HCT116 (cell line): ENCODE results near the gene ACKR3. TPM values are rescaled to one million over a fixed set of nuclear protein-coding genes. Genes with fewer than 3 reads are reported as not detected.

Source experiments
- ATAC-seq: fragments of 200-7000 bp; cut with Tn5 transposase; 2 replicates; pipeline ENCODE4 v1.9.1; 2020; ENCODE audit warnings: mild to moderate bottlenecking, moderate library complexity
- BruUV-seq: library from RNA; stranded (reverse); fragments of 400-500 nt; replicated peaks from 2 replicates; lab custom pipeline; 2021; lab: Mats Ljungman, UMichigan
- CTCF ChIA-PET: fragments of 300-600 bp; sonication (Branson Sonifier 250); formaldehyde crosslinking; loops from one replicate; lab custom pipeline; 2021; ENCODE audit warnings: antibody characterized with exemption; lab: Charles Lee
- POLR2A ChIA-PET: fragments of 300-600, 350-600 bp; sonication (Branson Sonifier 250); formaldehyde crosslinking; loops from one replicate; lab custom pipeline; 2021; ENCODE audit warnings: antibody characterized with exemption; lab: Charles Lee
- RAD21 ChIA-PET, 2 experiments: fragments of 300-600 bp; sonication (Branson Sonifier 250); formaldehyde crosslinking; loops; one replicate each; lab custom pipeline; 2023; ENCODE audit warnings: low total read pairs in 2 of 2; ENCODE audit not compliant: uncharacterized antibody in 2 of 2, unreplicated experiment in 2 of 2, low non-redundant PET in 1 of 2; lab: Charles Lee
- DNase-seq: peaks from one replicate; pipeline ENCODE4 v3.0.0-alpha.2; 2010; ENCODE audit warnings: low read depth, low spot score
- H2AFZ ChIP-seq: fragments of 200-600 bp; shearing (Covaris generic), sonication (generic); 2 replicates; pipeline ENCODE4 v1.6.1; 2017; ENCODE audit warnings: low read depth, mixed run types, mixed read lengths, antibody characterized with exemption, low read length; ENCODE audit not compliant: poor library complexity, severe bottlenecking
- H3K27ac ChIP-seq: 2 replicates; pipeline ENCODE4 v1.5.1; 2012; ENCODE audit warnings: low read depth, low read length
- H3K27me3 ChIP-seq: fragments of 200-600 bp; sonication (generic); 2 replicates; pipeline ENCODE4 v1.6.1; 2016; ENCODE audit warnings: mixed run types, low read length, mixed read lengths; ENCODE audit not compliant: insufficient read depth
- H3K36me3 ChIP-seq, 2 experiments: fragments of 200-500 bp in 1 of 2; fragments of 200-600 bp in 1 of 2; sonication (Bioruptor generic) in 1 of 2; sonication (generic) in 1 of 2; 2 replicates each; pipeline versions ENCODE4 v1.5.1 to v1.6.1; 2014 to 2016; ENCODE audit warnings: low read length in 2 of 2, inconsistent platforms in 1 of 2, mixed read lengths in 1 of 2, mixed run types in 1 of 2; ENCODE audit not compliant: insufficient read depth in 2 of 2, control insufficient read depth in 1 of 2
- H3K4me1 ChIP-seq, 2 experiments: fragments of 200-600 bp in 1 of 2; sonication (generic) in 1 of 2; 2 replicates each; pipeline versions ENCODE4 v1.5.1 to v1.6.1; 2012 to 2017; ENCODE audit warnings: low read length in 2 of 2, inconsistent platforms in 1 of 2, mild to moderate bottlenecking in 1 of 2, mixed read lengths in 1 of 2, mixed run types in 1 of 2, moderate library complexity in 1 of 2; ENCODE audit not compliant: insufficient read depth in 2 of 2, control insufficient read depth in 1 of 2
- H3K4me2 ChIP-seq: fragments of 200-600 bp; sonication (generic); 2 replicates; pipeline ENCODE4 v1.6.1; 2017; ENCODE audit warnings: mixed run types, low read length, mixed read lengths
- H3K4me3 ChIP-seq, 2 experiments: fragments of 200-600 bp in 1 of 2; sonication (generic) in 1 of 2; replicated peaks in 1 of 2; 2 replicates each; pipeline ENCODE4 v1.5.1; 2011 to 2016; ENCODE audit warnings: low read length in 2 of 2, control low read depth in 1 of 2, low read depth in 1 of 2, mild to moderate bottlenecking in 1 of 2, mixed read lengths in 1 of 2, mixed run types in 1 of 2
- H3K79me2 ChIP-seq: fragments of 200-600 bp; sonication (generic); 2 replicates; pipeline ENCODE4 v1.6.1; 2017; ENCODE audit warnings: mild to moderate bottlenecking, mixed run types, low read length, moderate library complexity, mixed read lengths; ENCODE audit not compliant: insufficient read depth
- H3K9ac ChIP-seq: fragments of 200-600 bp; sonication (generic); 2 replicates; pipeline ENCODE4 v1.6.1; 2016; ENCODE audit warnings: low read length, mixed read lengths
- H3K9me2 ChIP-seq: fragments of 200-600 bp; sonication (generic), shearing (Covaris generic); 2 replicates; pipeline ENCODE4 v1.6.1; 2017; ENCODE audit warnings: mixed run types, mild to moderate bottlenecking, moderate library complexity; ENCODE audit not compliant: insufficient read depth
- H3K9me3 ChIP-seq, 2 experiments: fragments of 200-500 bp in 1 of 2; fragments of 200-600 bp in 1 of 2; sonication (Bioruptor generic) in 1 of 2; sonication (generic) in 1 of 2; 2 replicates each; pipeline ENCODE4 v1.6.1; 2014 to 2017; ENCODE audit warnings: low read length in 2 of 2, mixed read lengths in 2 of 2, inconsistent platforms in 1 of 2, low read depth in 1 of 2, mild to moderate bottlenecking in 1 of 2, mixed run types in 1 of 2, moderate library complexity in 1 of 2; ENCODE audit not compliant: control insufficient read depth in 1 of 2, insufficient read depth in 1 of 2
- H4K20me1 ChIP-seq: fragments of 200-600 bp; sonication (generic), shearing (Covaris generic); 2 replicates; pipeline ENCODE4 v1.6.1; 2017; ENCODE audit warnings: mixed run types, mild to moderate bottlenecking, moderate library complexity; ENCODE audit not compliant: insufficient read depth
- ATF3 ChIP-seq: IDR thresholded peaks from 2 replicates; pipeline ENCODE4 v1.6.1; 2012
- CEBPB ChIP-seq: IDR thresholded peaks from 2 replicates; pipeline ENCODE4 v1.6.1; 2012; ENCODE audit warnings: low read depth
- CTCF ChIP-seq, 3 experiments: fragments of 200-600 bp in 1 of 3; sonication (generic) in 1 of 3; IDR thresholded peaks in 2 of 3; conservative IDR thresholded peaks in 1 of 3; 2 replicates each; pipeline ENCODE4 v1.5.1; 2012 to 2017; ENCODE audit warnings: low read depth in 2 of 3, low read length in 2 of 3, antibody characterized with exemption in 1 of 3, borderline replicate concordance in 1 of 3, control low read depth in 1 of 3, mild to moderate bottlenecking in 1 of 3, mixed read lengths in 1 of 3, mixed run types in 1 of 3, moderate library complexity in 1 of 3; ENCODE audit not compliant: insufficient read depth in 1 of 3
- EGR1 ChIP-seq: IDR thresholded peaks from 2 replicates; pipeline ENCODE4 v1.6.1; 2012; ENCODE audit warnings: low read depth
- ELF1 ChIP-seq: IDR thresholded peaks from 2 replicates; pipeline ENCODE4 v1.6.1; 2012; ENCODE audit warnings: low read depth, borderline replicate concordance
- EZH2 ChIP-seq: fragments of 200-600 bp; sonication (generic); IDR thresholded peaks from 2 replicates; pipeline ENCODE4 v1.6.1; 2017; ENCODE audit warnings: antibody characterized with exemption, mixed run types
- EZH2phosphoT487 ChIP-seq: fragments of 200-600 bp; IDR thresholded peaks from 2 replicates; pipeline ENCODE4 v1.6.1; 2018; ENCODE audit warnings: antibody characterized with exemption, borderline replicate concordance
- MAX ChIP-seq: IDR thresholded peaks from 2 replicates; pipeline ENCODE4 v1.6.1; 2012
- POLR2A ChIP-seq: IDR thresholded peaks from 2 replicates; pipeline ENCODE4 v1.7.0; 2011; ENCODE audit warnings: borderline replicate concordance; ENCODE audit not compliant: insufficient read depth, insufficient read length; ENCODE audit errors: extremely low read depth
- POLR2AphosphoS5 ChIP-seq: IDR thresholded peaks from 2 replicates; pipeline ENCODE4 v1.6.1; 2011; ENCODE audit warnings: mild to moderate bottlenecking, low read depth, low read length, moderate library complexity
- RAD21 ChIP-seq: IDR thresholded peaks from 2 replicates; pipeline ENCODE4 v1.6.1; 2012; ENCODE audit warnings: low read depth, mild to moderate bottlenecking
- REST ChIP-seq: IDR thresholded peaks from 2 replicates; pipeline ENCODE4 v1.6.1; 2012; ENCODE audit warnings: low read depth
- SIN3A ChIP-seq: IDR thresholded peaks from 2 replicates; pipeline ENCODE4 v1.6.1; 2012; ENCODE audit warnings: low read depth
- SP1 ChIP-seq: IDR thresholded peaks from 2 replicates; pipeline ENCODE4 v1.6.1; 2012; ENCODE audit warnings: low read depth
- SRF ChIP-seq: IDR thresholded peaks from 2 replicates; pipeline ENCODE4 v1.6.1; 2012; ENCODE audit warnings: low read depth
- TCF7L2 ChIP-seq: IDR thresholded peaks from 2 replicates; pipeline ENCODE4 v1.7.0; 2011; ENCODE audit warnings: borderline replicate concordance, inconsistent platforms; ENCODE audit not compliant: insufficient read depth, insufficient read length; ENCODE audit errors: extremely low read depth
- ZBTB33 ChIP-seq: IDR thresholded peaks from 2 replicates; pipeline ENCODE4 v1.6.1; 2011; ENCODE audit warnings: mild to moderate bottlenecking, low read length, moderate library complexity; ENCODE audit not compliant: insufficient replicate concordance; ENCODE audit errors: extremely low read depth
- ZNF274 ChIP-seq: fragments of 200-500 bp; sonication (Bioruptor generic); IDR thresholded peaks from 2 replicates; pipeline ENCODE4 v1.6.1; 2014; ENCODE audit warnings: mild to moderate bottlenecking, low read depth, low read length, inconsistent platforms
- intact Hi-C: fragments of 100-400 bp; cut with micrococcal nuclease; formaldehyde crosslinking; loops from 2 replicates; pipeline ENCODE4 v1.10.0; 2022
- total RNA-seq: library from RNA; stranded (reverse); gene quantifications from one replicate; pipeline ENCODE4 v1.2.1, GENCODE V29; 2021; ENCODE audit not compliant: unreplicated experiment

The ACKR3 gene
- total RNA-seq, 1 experiment from 2014 or later, result 0.20 TPM

- CTCF ChIA-PET, result no interaction called here
- Histone ChIP-seq H3K27ac (no peak overlapping the region), H3K9me2 (no peaks in the 10 kb centered on the region), H3K4me2 (no peak overlapping the region), H3K9ac (no peak overlapping the region), H3K9me3 (no peaks in the 10 kb centered on the region), H4K20me1 (no peaks in the 10 kb centered on the region), H3K27me3 (peaks cover 25% of the 10 kb centered on the region), H2AFZ (no peak overlapping the region), H3K36me3 (no peaks in the 10 kb centered on the region), H3K4me1 (no peaks in the 10 kb centered on the region), H3K79me2 (no peaks in the 10 kb centered on the region), H3K4me3 (no peak overlapping the region)
- intact Hi-C loops, result no loop called here
- TF ChIP-seq ZNF274, result no peak
- TF ChIP-seq CTCF (IDR thresholded peaks at IDR 0.05 in 2 of 3, conservative IDR thresholded peaks at IDR 0.05 in 1 of 3; ENCODE audit: borderline replicate concordance in 1 of 3, insufficient read depth in 1 of 3, low read depth in 2 of 3, low read length in 2 of 3), result no peak
- no peak for TF ChIP-seq TCF7L2
- TF ChIP-seq ZBTB33, result no peak
- TF ChIP-seq ATF3, result no peak
- no peak for TF ChIP-seq EGR1
- no peak for TF ChIP-seq POLR2A
- TF ChIP-seq SIN3A, result no peak
- TF ChIP-seq REST, result no peak
- TF ChIP-seq RAD21, result no peak
- no peak for TF ChIP-seq POLR2AphosphoS5
- TF ChIP-seq SP1, result no peak
- no peak for TF ChIP-seq SRF
- no peak for TF ChIP-seq EZH2
- no peak for TF ChIP-seq EZH2phosphoT487
- no peak for TF ChIP-seq CEBPB
- TF ChIP-seq ELF1, result no peak
- TF ChIP-seq MAX, result no peak
- BruUV-seq, result no TSS peak
- RAD21 ChIA-PET, result no interaction called here
- DNase-seq (no peak), ATAC-seq (no peak)
- POLR2A ChIA-PET, result no interaction called here
These were observed 58.8 kb downstream of the ACKR3 start for GRCh38 chr2:236628256-236628901.
